Measurements from ENCODE around the gene SMYD3.

SMYD3 gene

GRCh38 chr1:246176126-246177024 is 330.7 kb downstream of the SMYD3 start:
- DNase-seq (ENCODE audit: low read depth): no peak

- no peak for DNase-seq (ENCODE audit: low read depth)
Measured at GRCh38 chr1:246170574-246171261, 336.4 kb downstream of the SMYD3 start.

GRCh38 chr1:246169486-246169885 is 337.6 kb downstream of the SMYD3 start:
- no peak for DNase-seq (ENCODE audit: low read depth)

- DNase-seq (ENCODE audit: low read depth): no peak
Measured at GRCh38 chr1:246169019-246169418, 338.1 kb downstream of the SMYD3 start.

- no peak for DNase-seq (ENCODE audit: low read depth)
Measured at GRCh38 chr1:246166841-246167240, 340.2 kb downstream of the SMYD3 start.

- no peak for DNase-seq (ENCODE audit: low read depth)
Measured at GRCh38 chr1:246165826-246166709, 341.0 kb downstream of the SMYD3 start.

GRCh38 chr1:246164764-246165163 is 342.3 kb downstream of the SMYD3 start:
- DNase-seq (ENCODE audit: low read depth): no peak

GRCh38 chr1:246162560-246162959 is 344.5 kb downstream of the SMYD3 start:
- no peak for DNase-seq (ENCODE audit: low read depth)

GRCh38 chr1:246161626-246162025 is 345.5 kb downstream of the SMYD3 start:
- DNase-seq (ENCODE audit: low read depth): no peak

- DNase-seq (ENCODE audit: low read depth): no peak
Measured at GRCh38 chr1:246160905-246161304, 346.2 kb downstream of the SMYD3 start.

GRCh38 chr1:246160374-246160773 is 346.7 kb downstream of the SMYD3 start:
- DNase-seq (ENCODE audit: low read depth): no peak

- no peak for DNase-seq (ENCODE audit: low read depth)
Measured at GRCh38 chr1:246159279-246160227, 347.5 kb downstream of the SMYD3 start.

- DNase-seq (ENCODE audit: low read depth): no peak
Measured at GRCh38 chr1:246158131-246158530, 348.9 kb downstream of the SMYD3 start.

- DNase-seq (ENCODE audit: low read depth): no peak
Measured at GRCh38 chr1:246157516-246157915, 349.6 kb downstream of the SMYD3 start.

GRCh38 chr1:246156847-246157246 is 350.2 kb downstream of the SMYD3 start:
- DNase-seq (ENCODE audit: low read depth): no peak

GRCh38 chr1:246155923-246156322 is 351.2 kb downstream of the SMYD3 start:
- DNase-seq (ENCODE audit: low read depth): no peak

- no peak for DNase-seq (ENCODE audit: low read depth)
Measured at GRCh38 chr1:246153796-246154212, 353.3 kb downstream of the SMYD3 start.

GRCh38 chr1:246152986-246153431 is 354.1 kb downstream of the SMYD3 start:
- DNase-seq (ENCODE audit: low read depth): no peak

- no peak for DNase-seq (ENCODE audit: low read depth)
Measured at GRCh38 chr1:246151796-246152434, 355.2 kb downstream of the SMYD3 start.

GRCh38 chr1:246149543-246149942 is 357.5 kb downstream of the SMYD3 start:
- no peak for DNase-seq (ENCODE audit: low read depth)

Measured in activated T-cell treated with anti-CD3 and anti-CD28 coated beads for 24 hours (primary cell).